ENCODE measurements around the gene NLE1.

DNA sequence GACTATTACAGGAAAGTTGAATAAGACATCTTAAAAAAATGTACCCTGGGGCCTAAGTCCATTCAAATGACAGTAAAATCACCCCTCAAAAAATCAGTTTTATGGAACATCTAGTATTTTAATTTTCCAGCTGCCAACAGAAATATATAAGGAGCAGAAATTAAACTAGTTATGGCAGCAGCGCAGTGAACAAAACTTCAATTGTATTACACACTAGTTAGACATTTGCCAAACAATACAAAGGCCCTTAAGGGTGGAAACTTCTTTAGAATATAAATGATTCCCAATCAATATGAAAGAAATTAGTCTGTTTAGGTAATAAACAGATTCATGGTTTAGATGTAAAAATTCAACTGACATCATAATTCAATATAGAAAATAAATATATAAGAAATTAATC is 60.5 kb downstream of the NLE1 start:
- TF ChIP-seq, protein P1, sequence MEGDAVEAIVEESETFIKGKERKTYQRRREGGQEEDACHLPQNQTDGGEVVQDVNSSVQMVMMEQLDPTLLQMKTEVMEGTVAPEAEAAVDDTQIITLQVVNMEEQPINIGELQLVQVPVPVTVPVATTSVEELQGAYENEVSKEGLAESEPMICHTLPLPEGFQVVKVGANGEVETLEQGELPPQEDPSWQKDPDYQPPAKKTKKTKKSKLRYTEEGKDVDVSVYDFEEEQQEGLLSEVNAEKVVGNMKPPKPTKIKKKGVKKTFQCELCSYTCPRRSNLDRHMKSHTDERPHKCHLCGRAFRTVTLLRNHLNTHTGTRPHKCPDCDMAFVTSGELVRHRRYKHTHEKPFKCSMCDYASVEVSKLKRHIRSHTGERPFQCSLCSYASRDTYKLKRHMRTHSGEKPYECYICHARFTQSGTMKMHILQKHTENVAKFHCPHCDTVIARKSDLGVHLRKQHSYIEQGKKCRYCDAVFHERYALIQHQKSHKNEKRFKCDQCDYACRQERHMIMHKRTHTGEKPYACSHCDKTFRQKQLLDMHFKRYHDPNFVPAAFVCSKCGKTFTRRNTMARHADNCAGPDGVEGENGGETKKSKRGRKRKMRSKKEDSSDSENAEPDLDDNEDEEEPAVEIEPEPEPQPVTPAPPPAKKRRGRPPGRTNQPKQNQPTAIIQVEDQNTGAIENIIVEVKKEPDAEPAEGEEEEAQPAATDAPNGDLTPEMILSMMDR (IDR thresholded peaks at IDR 0.05), result no peak
- TF ChIP-seq EZH2 (IDR thresholded peaks at IDR 0.05; ENCODE audit: borderline replicate concordance, insufficient read depth, low read depth, low read length, poor library complexity, severe bottlenecking), result no peak

All from B cell (primary cell).